ENCODE measurements around the gene PIK3CB. TPM values are rescaled to one million over a fixed set of nuclear protein-coding genes. Genes with fewer than 3 reads are reported as not detected.

The PIK3CB gene
- total RNA-seq (2021) = 33.0 and 35.6 TPM in 2 replicates
- long read RNA-seq, full-length matches to known transcripts = 5 of 39 reads
- long read RNA-seq, partial matches to known transcripts = 5 of 39 reads
- long read RNA-seq, other reads (novel, unspliced or antisense) = 29 of 39 reads

DNA sequence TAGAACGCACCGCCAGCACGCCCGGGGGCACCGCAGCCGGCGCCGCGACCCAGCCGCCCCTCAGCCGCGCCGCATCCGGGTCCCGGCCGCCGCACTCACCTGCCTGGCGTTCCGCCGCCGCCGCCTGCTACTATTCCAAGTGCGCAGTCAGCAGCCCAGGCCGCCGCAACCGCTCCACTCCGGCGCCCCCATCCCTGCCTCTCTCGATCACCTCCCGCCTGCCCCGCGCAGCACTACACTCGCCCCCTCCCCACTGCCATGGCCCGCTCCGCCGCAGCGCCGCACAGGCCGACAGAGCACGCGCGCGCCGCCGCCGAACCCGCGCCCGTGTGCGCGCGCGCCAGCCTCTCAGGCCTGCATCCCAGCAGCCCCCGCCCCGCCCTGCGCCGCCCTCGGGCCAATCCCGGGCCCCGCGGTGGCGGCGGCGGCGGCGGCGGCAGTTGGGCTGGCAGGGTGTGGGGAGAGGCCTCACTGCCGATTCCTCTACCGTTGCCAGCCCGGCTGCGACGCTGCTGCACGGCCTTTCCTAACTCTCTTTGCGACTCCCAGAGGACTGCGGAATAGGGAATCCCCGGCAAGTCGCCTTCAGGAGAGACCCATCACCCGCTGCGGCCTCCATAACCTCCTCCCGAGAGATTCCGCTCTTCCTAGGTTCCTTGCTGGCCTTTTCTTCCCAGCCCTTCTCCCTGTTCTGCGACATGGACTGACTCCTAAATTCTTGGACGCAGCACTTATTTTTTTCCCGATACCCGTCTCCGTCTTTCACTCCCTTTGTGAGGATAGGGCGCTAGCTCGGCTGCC, at the start of gene PIK3CB:
Gene PIK3CB, minus strand, starts transcription at position 333 of the 801 bp plus-strand sequence. CDS start 75,585 bp downstream, outside the sequence.
- peak; percentile 92 for DNase-seq
- Histone ChIP-seq H3K9ac (ENCODE audit: extremely low read depth, insufficient read length, low read length) (peak within 1 kb of the TSS; percentile 81), H3K23me2 (ENCODE audit: insufficient read length, low read depth, low read length, poor library complexity, severe bottlenecking) (peaks cover 14% of the 10 kb centered on the region), H3K79me1 (ENCODE audit: insufficient read depth, low read depth, low read length, poor library complexity, severe bottlenecking) (peaks cover 4% of the 10 kb centered on the region), H4K8ac (replicated peaks; ENCODE audit: insufficient read length, low read depth, low read length) (no peak within 1 kb of the TSS), H4K5ac (ENCODE audit: insufficient read length, low read depth, low read length) (no peak within 1 kb of the TSS), H3K56ac (ENCODE audit: insufficient read length, low read depth, low read length) (no peak within 1 kb of the TSS), H3K9me3 (ENCODE audit: control insufficient read depth, low read depth, low read length) (no peaks in the 10 kb centered on the region), H3K4ac (ENCODE audit: low read depth, low read length) (no peak within 1 kb of the TSS), H2BK20ac (ENCODE audit: low read depth, low read length, poor library complexity, severe bottlenecking) (no peak within 1 kb of the TSS), H2AK5ac (ENCODE audit: insufficient read length, low read length) (no peak within 1 kb of the TSS), H2BK15ac (ENCODE audit: low read depth, low read length) (no peak within 1 kb of the TSS), H3K18ac (ENCODE audit: insufficient read length, low read depth, low read length) (peak within 1 kb of the TSS; percentile 65), H4K20me1 (ENCODE audit: control insufficient read depth, insufficient read depth, insufficient read length) (no peaks in the 10 kb centered on the region), H3K4me2 (ENCODE audit: insufficient read depth, insufficient read length, low read length) (peak within 1 kb of the TSS; percentile 91), H2BK5ac (ENCODE audit: insufficient read length, low read length) (no peak within 1 kb of the TSS), H3T11ph (ENCODE audit: low read length) (no peak within 1 kb of the TSS), H3K14ac (ENCODE audit: insufficient read depth, low read length) (peak within 1 kb of the TSS; percentile 84), H3K27me3 (ENCODE audit: insufficient read depth, low read length) (no peaks in the 10 kb centered on the region), H3K79me2 (ENCODE audit: insufficient read depth, low read length) (peaks cover 9% of the 10 kb centered on the region), H3K4me1 (ENCODE audit: insufficient read depth, low read length) (0 out of 2 replicates have a peak, but pooled peaks cover 2% of the 10 kb centered on the region), H2BK12ac (ENCODE audit: insufficient read length, low read depth, low read length) (no peak within 1 kb of the TSS), H3K23ac (ENCODE audit: insufficient read length, low read depth, low read length) (no peak within 1 kb of the TSS), H4K91ac (ENCODE audit: insufficient read length, low read depth, low read length) (no peak within 1 kb of the TSS), H2AFZ (ENCODE audit: low read length) (no peak within 1 kb of the TSS), H2BK120ac (ENCODE audit: low read depth, low read length, poor library complexity, severe bottlenecking) (no peak within 1 kb of the TSS), H3K27ac (ENCODE audit: insufficient read length, low read depth, low read length) (peak within 1 kb of the TSS; percentile 77)
- H3K9me3 Mint-ChIP-seq = no peaks in the 10 kb centered on the region; a peak in 1 of 5 replicates
- no peaks in the 10 kb centered on the region for H3K27me3 Mint-ChIP-seq (ENCODE audit: low read depth)
- peaks cover 15 to 31% of the 10 kb centered on the region in 2 experiments for H3K4me1 Mint-ChIP-seq
- H3K27ac Mint-ChIP-seq = peak within 1 kb of the TSS; percentile 96 to 100 (median 99)
- WGBS (ENCODE audit: extremely low coverage, insufficient read length, low lambda C conversion rate) = no CpG with 5 or more reads among the region's 88 CpGs
- H3K36me3 Mint-ChIP-seq (ENCODE audit: insufficient read depth in 1 of 3, low read depth in 3 of 3) = peaks cover 6 to 18% (median 7%) of the 10 kb centered on the region in 3 experiments; a peak in 6 of 7 replicates
- TF ChIP-seq CTCF (conservative IDR thresholded peaks at IDR 0.05) = no peak
- peak within 1 kb of the TSS; percentile 76 to 92 for H3K4me3 Mint-ChIP-seq
